ENCODE data around the gene ZCCHC14.

ZCCHC14 gene

DNA sequence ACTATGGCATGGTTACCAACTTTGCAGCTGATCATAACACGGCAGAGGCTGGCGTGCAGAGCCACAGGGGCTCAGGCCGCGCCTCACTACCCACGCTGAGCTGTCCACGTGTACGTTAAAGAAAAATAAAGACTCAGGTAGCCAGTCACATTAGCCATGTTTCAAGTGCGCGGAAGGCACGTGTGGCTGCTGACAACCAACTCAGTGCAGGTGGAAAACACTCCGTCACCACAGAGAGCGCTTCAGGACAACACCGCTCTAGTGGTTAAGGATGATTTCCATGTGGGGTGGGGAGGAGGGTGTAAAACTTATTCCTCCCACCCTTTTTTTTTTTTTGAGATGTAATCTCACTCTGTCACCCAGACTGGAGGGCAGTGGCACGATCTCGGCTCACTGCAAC, 33.8 kb downstream of the ZCCHC14 start:
- no peak overlapping the region for H3K4me2 ChIP-seq (ENCODE audit: insufficient read depth, low read length, poor library complexity, severe bottlenecking)
- no peak overlapping the region for H2BK120ac ChIP-seq (ENCODE audit: low read depth, low read length)
- H3K27ac ChIP-seq (replicated peaks; ENCODE audit: low read length): no peak overlapping the region
- no peaks in the 10 kb centered on the region for H3K9me3 ChIP-seq (replicated peaks in 1 of 2; ENCODE audit: control insufficient read depth in 2 of 2, insufficient read depth in 1 of 2, low read depth in 1 of 2, low read length in 2 of 2)
- H3K79me1 ChIP-seq (ENCODE audit: low read depth, low read length): peaks cover 9% of the 10 kb centered on the region
- H3K23ac ChIP-seq (ENCODE audit: low read depth, low read length, poor library complexity): no peak overlapping the region
- H4K91ac ChIP-seq (ENCODE audit: low read depth, low read length, poor library complexity): no peak overlapping the region
- H4K8ac ChIP-seq (ENCODE audit: low read depth, low read length): no peak overlapping the region
- H3K18ac ChIP-seq (ENCODE audit: low read length): no peak overlapping the region
- DNase-seq (ENCODE audit: low spot score): no peak
- no peaks in the 10 kb centered on the region for H3K27me3 ChIP-seq (ENCODE audit: control insufficient read depth in 3 of 3, insufficient read depth in 3 of 3, low read depth in 1 of 3, low read length in 3 of 3)
- peaks cover 2 to 3% of the 10 kb centered on the region in 2 donors for H3K4me1 ChIP-seq (ENCODE audit: control insufficient read depth in 2 of 2, insufficient read depth in 1 of 2, low read depth in 1 of 2, low read length in 2 of 2)
- no peak overlapping the region for H3K4ac ChIP-seq (ENCODE audit: low read length)
- no peak overlapping the region for H2AK5ac ChIP-seq (ENCODE audit: low read depth, low read length)
- peaks cover 15 to 54% of the 10 kb centered on the region in 2 donors for H3K36me3 ChIP-seq (replicated peaks in 1 of 2; ENCODE audit: control insufficient read depth in 2 of 2, insufficient read depth in 2 of 2, low read length in 2 of 2)
- H3K9ac ChIP-seq (ENCODE audit: low read depth, low read length, poor library complexity): no peak overlapping the region
- no CpG with 5 or more reads among the region's 15 CpGs for WGBS, 2 donors (ENCODE audit: extremely low coverage in 2 of 2, insufficient read length in 2 of 2, insufficient replicate concordance in 1 of 2)
- H2BK5ac ChIP-seq (ENCODE audit: low read length): no peak overlapping the region
- no peak overlapping the region for H2AFZ ChIP-seq (ENCODE audit: low read length)
- H2BK15ac ChIP-seq (ENCODE audit: low read length): no peak overlapping the region
- no peak overlapping the region for H3K14ac ChIP-seq (ENCODE audit: low read length)
- H3K4me3 ChIP-seq (ENCODE audit: low read length in 2 of 2): no peak overlapping the region
- H2BK12ac ChIP-seq (ENCODE audit: low read length): no peak overlapping the region

DNA sequence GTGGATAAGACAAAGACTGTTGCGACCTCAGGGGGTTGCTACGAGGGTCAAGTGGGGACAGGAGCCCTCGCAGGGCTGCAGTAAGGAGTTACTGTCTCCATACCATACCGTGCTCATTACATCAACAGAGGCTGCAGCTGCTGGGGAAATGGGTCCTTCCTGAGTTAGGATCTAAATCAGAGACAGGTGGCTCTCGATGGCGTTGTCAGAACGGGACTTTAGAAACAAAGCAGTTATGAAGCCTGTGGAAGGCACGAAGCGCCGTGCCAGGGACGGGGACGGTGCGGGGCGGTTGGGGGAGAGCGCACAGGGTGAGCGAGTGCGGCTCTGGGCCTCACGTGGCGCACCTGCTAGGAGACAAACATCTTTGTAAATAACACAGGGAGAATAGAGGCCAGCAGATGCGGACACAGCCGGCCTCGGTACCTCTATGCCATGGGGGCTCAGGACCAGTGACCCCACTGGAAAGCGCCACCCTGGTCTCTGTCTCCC, 34.4 kb downstream of the ZCCHC14 start:
- no peak overlapping the region for H3K4me3 ChIP-seq (ENCODE audit: low read length in 2 of 2)
- no peak for DNase-seq (ENCODE audit: low spot score)
- peak overlapping the region; percentile 44 for H3K9ac ChIP-seq (ENCODE audit: low read depth, low read length, poor library complexity)
- H2BK12ac ChIP-seq (ENCODE audit: low read length): no peak overlapping the region
- H3K9me3 ChIP-seq (replicated peaks in 1 of 2; ENCODE audit: control insufficient read depth in 2 of 2, insufficient read depth in 1 of 2, low read depth in 1 of 2, low read length in 2 of 2): no peaks in the 10 kb centered on the region
- no peak overlapping the region for H3K4me2 ChIP-seq (ENCODE audit: insufficient read depth, low read length, poor library complexity, severe bottlenecking)
- peak overlapping the region; percentile 20 for H3K23ac ChIP-seq (ENCODE audit: low read depth, low read length, poor library complexity)
- H3K27ac ChIP-seq (replicated peaks; ENCODE audit: low read length): no peak overlapping the region
- no peak overlapping the region for H3K4ac ChIP-seq (ENCODE audit: low read length)
- no peak overlapping the region for H3K18ac ChIP-seq (ENCODE audit: low read length)
- no peak overlapping the region for H2BK5ac ChIP-seq (ENCODE audit: low read length)
- H3K79me1 ChIP-seq (ENCODE audit: low read depth, low read length): peaks cover 5% of the 10 kb centered on the region
- H2AFZ ChIP-seq (ENCODE audit: low read length): no peak overlapping the region
- H2BK15ac ChIP-seq (ENCODE audit: low read length): no peak overlapping the region
- no peak overlapping the region for H4K8ac ChIP-seq (ENCODE audit: low read depth, low read length)
- no peak overlapping the region for H2BK120ac ChIP-seq (ENCODE audit: low read depth, low read length)
- no peak overlapping the region for H2AK5ac ChIP-seq (ENCODE audit: low read depth, low read length)
- H3K4me1 ChIP-seq (ENCODE audit: control insufficient read depth in 2 of 2, insufficient read depth in 1 of 2, low read depth in 1 of 2, low read length in 2 of 2): peaks cover 0 to 2% of the 10 kb centered on the region in 2 donors
- peaks cover 16 to 60% of the 10 kb centered on the region in 2 donors for H3K36me3 ChIP-seq (replicated peaks in 1 of 2; ENCODE audit: control insufficient read depth in 2 of 2, insufficient read depth in 2 of 2, low read length in 2 of 2)
- WGBS, 2 donors (ENCODE audit: extremely low coverage in 2 of 2, insufficient read length in 2 of 2, insufficient replicate concordance in 1 of 2): no CpG with 5 or more reads among the region's 23 CpGs
- no peaks in the 10 kb centered on the region for H3K27me3 ChIP-seq (ENCODE audit: control insufficient read depth in 3 of 3, insufficient read depth in 3 of 3, low read depth in 1 of 3, low read length in 3 of 3)
- H3K14ac ChIP-seq (ENCODE audit: low read length): no peak overlapping the region
- H4K91ac ChIP-seq (ENCODE audit: low read depth, low read length, poor library complexity): peak overlapping the region; percentile 64

DNA sequence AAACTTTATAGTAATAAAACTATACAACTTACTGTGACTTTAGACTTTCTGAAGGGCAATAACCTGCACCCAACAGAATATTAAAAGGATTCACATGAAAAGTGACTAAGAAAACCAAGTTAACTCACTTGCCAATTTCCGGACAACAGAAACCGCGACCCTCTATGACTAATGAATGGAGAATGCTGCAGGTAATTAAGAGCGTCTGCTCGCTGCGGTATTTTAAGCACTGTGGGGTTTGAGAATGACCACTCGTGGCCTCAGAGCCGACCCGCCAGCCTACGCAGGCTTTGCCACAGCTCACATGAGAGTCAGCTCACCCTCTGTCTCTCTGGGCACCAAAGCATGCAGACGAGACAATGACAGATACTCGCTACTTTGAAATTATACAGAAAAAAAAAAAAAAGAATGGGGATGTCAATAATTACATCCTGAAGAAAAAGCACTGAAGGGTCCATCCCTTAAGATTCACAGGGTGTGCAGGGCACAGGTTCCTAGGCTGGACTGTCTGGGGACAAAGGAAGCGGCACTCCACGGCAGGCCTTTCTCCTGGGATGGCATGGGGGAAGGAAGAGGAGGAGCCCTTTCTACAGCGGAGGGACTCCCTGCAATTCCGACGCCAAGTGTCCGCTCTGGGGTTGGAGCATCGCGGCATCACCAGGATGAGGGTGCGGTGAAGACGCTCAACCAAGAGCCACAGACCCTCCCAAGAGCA, 35.0 kb downstream of the ZCCHC14 start:
- Histone ChIP-seq H2BK12ac (ENCODE audit: low read length) (no peak overlapping the region), H3K14ac (ENCODE audit: low read length) (no peak overlapping the region), H2BK15ac (ENCODE audit: low read length) (no peak overlapping the region), H2AK5ac (ENCODE audit: low read depth, low read length) (no peak overlapping the region), H3K18ac (ENCODE audit: low read length) (peak overlapping the region; percentile 22), H2AFZ (ENCODE audit: low read length) (no peak overlapping the region), H2BK120ac (ENCODE audit: low read depth, low read length) (no peak overlapping the region), H3K79me1 (ENCODE audit: low read depth, low read length) (peaks cover 7% of the 10 kb centered on the region), H3K27ac (replicated peaks; ENCODE audit: low read length) (no peak overlapping the region), H4K8ac (ENCODE audit: low read depth, low read length) (no peak overlapping the region), H3K23ac (ENCODE audit: low read depth, low read length, poor library complexity) (no peak overlapping the region), H2BK5ac (ENCODE audit: low read length) (no peak overlapping the region), H3K4ac (ENCODE audit: low read length) (no peak overlapping the region), H3K4me3 (ENCODE audit: low read length in 2 of 2) (no peak overlapping the region), H3K4me1 (ENCODE audit: control insufficient read depth in 2 of 2, insufficient read depth in 1 of 2, low read depth in 1 of 2, low read length in 2 of 2) (peaks cover 0 to 2% of the 10 kb centered on the region in 2 donors), H3K9me3 (replicated peaks in 1 of 2; ENCODE audit: control insufficient read depth in 2 of 2, insufficient read depth in 1 of 2, low read depth in 1 of 2, low read length in 2 of 2) (no peaks in the 10 kb centered on the region), H3K4me2 (ENCODE audit: insufficient read depth, low read length, poor library complexity, severe bottlenecking) (no peak overlapping the region), H3K9ac (ENCODE audit: low read depth, low read length, poor library complexity) (peak overlapping the region; percentile 44), H3K36me3 (replicated peaks in 1 of 2; ENCODE audit: control insufficient read depth in 2 of 2, insufficient read depth in 2 of 2, low read length in 2 of 2) (peaks cover 21 to 66% of the 10 kb centered on the region in 2 donors), H4K91ac (ENCODE audit: low read depth, low read length, poor library complexity) (peak overlapping the region; percentile 64), H3K27me3 (ENCODE audit: control insufficient read depth in 3 of 3, insufficient read depth in 3 of 3, low read depth in 1 of 3, low read length in 3 of 3) (no peaks in the 10 kb centered on the region)
- WGBS, 2 donors (ENCODE audit: extremely low coverage in 2 of 2, insufficient read length in 2 of 2, insufficient replicate concordance in 1 of 2): no CpG with 5 or more reads among the region's 22 CpGs
- DNase-seq (ENCODE audit: low spot score): no peak

DNA sequence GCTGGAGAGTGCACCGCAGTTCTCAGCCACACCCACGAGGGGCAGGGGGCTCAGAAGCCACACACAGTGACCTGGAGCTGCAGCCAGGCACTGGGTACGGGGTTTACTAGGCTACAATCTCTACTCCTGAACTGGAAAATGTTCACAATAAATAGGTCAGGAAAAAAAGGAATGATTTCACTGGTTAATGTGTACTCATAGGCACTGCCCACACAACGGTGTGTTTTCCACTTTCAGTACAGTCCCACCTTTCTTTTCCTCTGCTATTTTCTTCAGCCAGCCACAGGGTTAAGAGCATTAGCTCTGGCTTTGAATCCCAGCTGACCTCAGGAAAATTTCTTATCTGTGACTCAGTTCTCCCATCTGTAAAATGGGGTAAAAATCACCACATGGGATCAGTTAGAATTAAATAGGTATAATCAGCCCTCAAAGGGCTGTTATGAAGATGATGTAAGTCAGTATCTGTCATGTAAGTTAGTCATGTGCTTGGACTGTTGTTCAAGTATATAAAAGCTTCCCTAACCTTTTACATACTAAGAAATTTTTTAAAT, 35.7 kb downstream of the ZCCHC14 start:
- no peak overlapping the region for H3K18ac ChIP-seq (ENCODE audit: low read length)
- H3K4ac ChIP-seq (ENCODE audit: low read length): no peak overlapping the region
- H3K9ac ChIP-seq (ENCODE audit: low read depth, low read length, poor library complexity): no peak overlapping the region
- H2AK5ac ChIP-seq (ENCODE audit: low read depth, low read length): no peak overlapping the region
- H3K27ac ChIP-seq (replicated peaks; ENCODE audit: low read length): no peak overlapping the region
- no peak overlapping the region for H2BK15ac ChIP-seq (ENCODE audit: low read length)
- peaks cover 22 to 73% of the 10 kb centered on the region in 2 donors for H3K36me3 ChIP-seq (replicated peaks in 1 of 2; ENCODE audit: control insufficient read depth in 2 of 2, insufficient read depth in 2 of 2, low read length in 2 of 2)
- no peak overlapping the region for H3K4me3 ChIP-seq (ENCODE audit: low read length in 2 of 2)
- no peak overlapping the region for H2AFZ ChIP-seq (ENCODE audit: low read length)
- WGBS, 2 donors (ENCODE audit: extremely low coverage in 2 of 2, insufficient read length in 2 of 2, insufficient replicate concordance in 1 of 2): no CpG with 5 or more reads among the region's 4 CpGs
- no peak for DNase-seq (ENCODE audit: low spot score)
- H4K91ac ChIP-seq (ENCODE audit: low read depth, low read length, poor library complexity): no peak overlapping the region
- H3K9me3 ChIP-seq (replicated peaks in 1 of 2; ENCODE audit: control insufficient read depth in 2 of 2, insufficient read depth in 1 of 2, low read depth in 1 of 2, low read length in 2 of 2): no peaks in the 10 kb centered on the region
- H3K14ac ChIP-seq (ENCODE audit: low read length): no peak overlapping the region
- H3K4me2 ChIP-seq (ENCODE audit: insufficient read depth, low read length, poor library complexity, severe bottlenecking): no peak overlapping the region
- H3K4me1 ChIP-seq (ENCODE audit: control insufficient read depth in 2 of 2, insufficient read depth in 1 of 2, low read depth in 1 of 2, low read length in 2 of 2): peaks cover 0 to 2% of the 10 kb centered on the region in 2 donors
- H3K23ac ChIP-seq (ENCODE audit: low read depth, low read length, poor library complexity): no peak overlapping the region
- H2BK5ac ChIP-seq (ENCODE audit: low read length): no peak overlapping the region
- no peaks in the 10 kb centered on the region for H3K27me3 ChIP-seq (ENCODE audit: control insufficient read depth in 3 of 3, insufficient read depth in 3 of 3, low read depth in 1 of 3, low read length in 3 of 3)
- no peak overlapping the region for H2BK12ac ChIP-seq (ENCODE audit: low read length)
- H4K8ac ChIP-seq (ENCODE audit: low read depth, low read length): no peak overlapping the region
- H3K79me1 ChIP-seq (ENCODE audit: low read depth, low read length): peaks cover 10% of the 10 kb centered on the region
- H2BK120ac ChIP-seq (ENCODE audit: low read depth, low read length): no peak overlapping the region
